Measurements from ENCODE around the gene MBL2. TPM values are rescaled to one million over a fixed set of nuclear protein-coding genes. Genes with fewer than 3 reads are reported as not detected.

MBL2 gene
- total and polyA plus RNA-seq, 2 of the 8 experiments (the other 6 are each of a cell fraction or from before 2014, with no cell fraction given) = not detected

- Histone ChIP-seq H2BK120ac (replicated peaks; ENCODE audit: low read depth, low read length) (no peak overlapping the region), H3K9ac (replicated peaks in 1 of 4; ENCODE audit: extremely low read depth in 1 of 4, low read depth in 3 of 4, low read length in 3 of 4) (no peak overlapping the region), H3K4ac (replicated peaks; ENCODE audit: insufficient read length, low read depth, low read length) (no peak overlapping the region), H3K4me3 (ENCODE audit: extremely low read depth in 1 of 4, insufficient read depth in 2 of 4, low read depth in 3 of 4, low read length in 4 of 4) (no peak overlapping the region), H3K4me2 (ENCODE audit: insufficient read depth in 1 of 2, low read depth in 2 of 2, low read length in 2 of 2) (no peak overlapping the region), H2AK5ac (ENCODE audit: low read depth, low read length) (no peak overlapping the region), H3K27me3 (replicated peaks in 1 of 4; ENCODE audit: control insufficient read depth in 3 of 4, extremely low read depth in 1 of 4, insufficient read depth in 3 of 4, low read length in 3 of 4) (no peaks in the 10 kb centered on the region), H4K8ac (ENCODE audit: extremely low read depth, insufficient read depth, low read length) (no peak overlapping the region), H3K4me1 (replicated peaks in 1 of 4; ENCODE audit: control insufficient read depth in 3 of 4, insufficient read depth in 4 of 4, low read length in 3 of 4) (no peaks in the 10 kb centered on the region), H3K36me3 (ENCODE audit: control insufficient read depth in 2 of 4, insufficient read depth in 4 of 4, low read length in 3 of 4) (no peaks in the 10 kb centered on the region), H3K23ac (ENCODE audit: insufficient read length) (no peak overlapping the region), H3K56ac (replicated peaks; ENCODE audit: insufficient read length, low read depth, low read length) (no peak overlapping the region), H3K27ac (ENCODE audit: low read depth, low read length) (no peak overlapping the region), H3K14ac (ENCODE audit: insufficient read length) (no peak overlapping the region), H3K79me1 (ENCODE audit: low read depth, low read length) (no peaks in the 10 kb centered on the region), H4K5ac (ENCODE audit: insufficient read length, low read depth, low read length) (no peak overlapping the region), H4K91ac (replicated peaks; ENCODE audit: insufficient read length, low read length) (no peak overlapping the region), H3K79me2 (ENCODE audit: control insufficient read depth in 1 of 2, insufficient read depth in 2 of 2, low read length in 2 of 2) (no peaks in the 10 kb centered on the region), H2BK15ac (ENCODE audit: low read length) (no peak overlapping the region), H2AFZ (ENCODE audit: low read length) (no peak overlapping the region), H2BK20ac (ENCODE audit: low read length) (no peak overlapping the region), H2BK12ac (ENCODE audit: low read depth, low read length) (no peak overlapping the region), H3K18ac (ENCODE audit: extremely low read depth, low read length) (no peak overlapping the region), H3K23me2 (ENCODE audit: low read depth, low read length) (no peaks in the 10 kb centered on the region), H3K9me3 (ENCODE audit: insufficient read depth in 2 of 2, low read depth in 1 of 2, low read length in 1 of 2) (no peaks in the 10 kb centered on the region), H4K20me1 (replicated peaks in 1 of 2; ENCODE audit: control insufficient read depth in 1 of 2, insufficient read depth in 2 of 2, low read length in 2 of 2) (no peaks in the 10 kb centered on the region), H2BK5ac (ENCODE audit: low read depth, low read length) (no peak overlapping the region)
- POLR2A ChIA-PET (ENCODE audit: partially characterized antibody) = no interaction called here
- WGBS, 2 experiments (ENCODE audit: extremely low coverage in 1 of 2, insufficient coverage in 1 of 2, insufficient read length in 1 of 2, insufficient replicate concordance in 2 of 2, low coverage in 1 of 2, low lambda C conversion rate in 2 of 2, missing lambda C conversion rate in 1 of 2) = 89% methylated on average over 2 of the region's 2 CpGs; no CpG with 5 or more reads in 1 of the 2 experiments
- DNase-seq (ENCODE audit: low read depth in 1 of 2, low spot score in 2 of 2) (no peak), FAIRE-seq (no peak)
- CTCF ChIA-PET (ENCODE audit: partially characterized antibody) = interaction anchor here (1.0 to 8.6 kb wide), 2 partner anchors 33 to 37 kb away, joined by 3 to 127 read pairs; no protein-coding TSS in a partner anchor
- TF ChIP-seq RNF2 (IDR thresholded peaks at IDR 0.05; ENCODE audit: borderline replicate concordance, low read depth, low read length, missing control alignments, poor library complexity, severe bottlenecking) (no peak), SP1 (IDR thresholded peaks at IDR 0.05; ENCODE audit: low read depth, low read length) (no peak), POU5F1 (IDR thresholded peaks at IDR 0.05; ENCODE audit: low read depth, low read length) (no peak), NANOG (IDR thresholded peaks at IDR 0.05; ENCODE audit: insufficient read depth, low read depth, low read length, poor library complexity, severe bottlenecking) (no peak), KDM1A (IDR thresholded peaks at IDR 0.05; ENCODE audit: borderline replicate concordance, low read length) (no peak), SUZ12 (IDR thresholded peaks at IDR 0.05; ENCODE audit: low read length) (no peak), TAF7 (optimal IDR thresholded peaks at IDR 0.05; ENCODE audit: borderline replicate concordance, low read depth, low read length) (no peak), EGR1 (IDR thresholded peaks at IDR 0.05; ENCODE audit: borderline replicate concordance, low read depth, low read length) (no peak), HDAC2 (IDR thresholded peaks at IDR 0.05; ENCODE audit: borderline replicate concordance in 1 of 2, low read depth in 2 of 2, low read length in 2 of 2) (no peak), CTBP2 (IDR thresholded peaks at IDR 0.05; ENCODE audit: borderline replicate concordance, insufficient read depth, insufficient read length, low read length) (no peak), TEAD4 (IDR thresholded peaks at IDR 0.05; ENCODE audit: low read depth, low read length) (no peak), KDM4A (IDR thresholded peaks at IDR 0.05; ENCODE audit: low read depth, low read length, severe bottlenecking) (no peak), HDAC6 (IDR thresholded peaks at IDR 0.05; ENCODE audit: low read depth, low read length) (no peak), ASH2L (IDR thresholded peaks at IDR 0.05; ENCODE audit: low read length) (no peak)
These were observed 1.6 kb upstream of the MBL2 start for GRCh38 chr10:52774182-52774581.
